CD4-positive, alpha-beta T cell (primary cell): ENCODE data around the gene CNTRL. TPM values are rescaled to one million over a fixed set of nuclear protein-coding genes. Genes with fewer than 3 reads are reported as not detected.

Experiments used
- ATAC-seq: fragments of 200-7000 bp; cut with Tn5 transposase; one replicate; pipeline ENCODE4 v1.10.0; 2022; ENCODE audit warnings: mild to moderate bottlenecking; ENCODE audit not compliant: poor library complexity
- CTCF ChIA-PET: fragments of 350-600 bp; sonication (Branson Sonifier 250); formaldehyde crosslinking; loops from one replicate; lab custom pipeline; 2021; ENCODE audit warnings: antibody characterized with exemption, inconsistent platforms; lab: Charles Lee
- POLR2A ChIA-PET: fragments of 350-600 bp; sonication (Branson Sonifier 250); formaldehyde crosslinking; loops from one replicate; lab custom pipeline; 2021; ENCODE audit warnings: antibody characterized with exemption, inconsistent platforms; lab: Charles Lee
- DNase-seq, 14 experiments: peaks; one replicate each; pipeline ENCODE4 v3.0.0-alpha.2; 2013 to 2020; ENCODE audit warnings: mixed read lengths in 2 of 14
- H3K27ac ChIP-seq, 2 donors: one replicate each; pipeline versions ENCODE4 v1.5.1 to v1.7.0; 2013; ENCODE audit warnings: low read length in 2 of 2, low read depth in 1 of 2, mild to moderate bottlenecking in 1 of 2
- H3K27me3 ChIP-seq, 2 experiments: 1 replicate in 1 of 2; 2 replicates in 1 of 2; pipeline versions ENCODE4 v1.6.1 to v1.7.0; 2013; ENCODE audit warnings: low read length in 2 of 2, control low read depth in 1 of 2, mild to moderate bottlenecking in 1 of 2, moderate library complexity in 1 of 2; ENCODE audit not compliant: insufficient read depth in 2 of 2, control insufficient read depth in 1 of 2
- H3K36me3 ChIP-seq: one replicate; pipeline ENCODE4 v1.6.1; 2013; ENCODE audit warnings: low read length, control low read depth; ENCODE audit not compliant: insufficient read depth
- H3K4me1 ChIP-seq: one replicate; pipeline ENCODE4 v1.6.1; 2013; ENCODE audit warnings: low read length, control low read depth; ENCODE audit not compliant: insufficient read depth
- H3K4me3 ChIP-seq: one replicate; pipeline ENCODE4 v1.5.1; 2013; ENCODE audit warnings: mild to moderate bottlenecking, low read length, moderate library complexity
- H3K9me3 ChIP-seq, 2 experiments: 1 replicate in 1 of 2; 2 replicates in 1 of 2; pipeline versions ENCODE4 v1.6.1 to v1.7.0; 2013; ENCODE audit warnings: low read length in 2 of 2, mild to moderate bottlenecking in 2 of 2, control low read depth in 1 of 2, moderate library complexity in 1 of 2; ENCODE audit not compliant: control insufficient read depth in 1 of 2, insufficient read depth in 1 of 2
- H3K27ac Mint-ChIP-seq: one replicate; pipeline ENCODE4 v1.8.0; 2020; ENCODE audit warnings: mixed read lengths
- H3K27me3 Mint-ChIP-seq: one replicate; pipeline ENCODE4 v1.8.0; 2021; ENCODE audit warnings: mixed read lengths
- H3K36me3 Mint-ChIP-seq: one replicate; pipeline ENCODE4 v1.8.0; 2021; ENCODE audit warnings: low read depth, mixed read lengths
- H3K4me1 Mint-ChIP-seq: one replicate; pipeline ENCODE4 v1.8.0; 2021; ENCODE audit warnings: low read depth, mixed read lengths
- H3K4me3 Mint-ChIP-seq: one replicate; pipeline ENCODE4 v1.8.0; 2020; ENCODE audit warnings: mild to moderate bottlenecking, mixed read lengths
- H3K9me3 Mint-ChIP-seq: one replicate; pipeline ENCODE4 v1.8.0; 2020; ENCODE audit warnings: mixed read lengths
- intact Hi-C, 2 experiments: fragments of 100-400 bp; cut with DNase I in 1 of 2; cut with micrococcal nuclease in 1 of 2; formaldehyde crosslinking; loops; one replicate each; pipeline versions ENCODE4 v1.15.1 to v1.9.0; 2023 to 2025; cut with DNase I, micrococcal nuclease
- total RNA-seq, 174 experiments: library from RNA in 2 of 174; stranded (reverse) in 2 of 174; gene quantifications; one replicate each; pipeline ENCODE4 v1.2.3 and lab custom pipeline; 2021 to 2026
- TF ChIP-seq, protein P1 (sequence below): fragments of 200-600 bp; IDR thresholded peaks from one replicate; pipeline ENCODE4 v1.8.0; 2022; ENCODE audit warnings: antibody characterized with exemption, mild to moderate bottlenecking

CNTRL gene
- total RNA-seq, 2 experiments from 2014 or later, result 35.1 to 38.1 TPM

DNA sequence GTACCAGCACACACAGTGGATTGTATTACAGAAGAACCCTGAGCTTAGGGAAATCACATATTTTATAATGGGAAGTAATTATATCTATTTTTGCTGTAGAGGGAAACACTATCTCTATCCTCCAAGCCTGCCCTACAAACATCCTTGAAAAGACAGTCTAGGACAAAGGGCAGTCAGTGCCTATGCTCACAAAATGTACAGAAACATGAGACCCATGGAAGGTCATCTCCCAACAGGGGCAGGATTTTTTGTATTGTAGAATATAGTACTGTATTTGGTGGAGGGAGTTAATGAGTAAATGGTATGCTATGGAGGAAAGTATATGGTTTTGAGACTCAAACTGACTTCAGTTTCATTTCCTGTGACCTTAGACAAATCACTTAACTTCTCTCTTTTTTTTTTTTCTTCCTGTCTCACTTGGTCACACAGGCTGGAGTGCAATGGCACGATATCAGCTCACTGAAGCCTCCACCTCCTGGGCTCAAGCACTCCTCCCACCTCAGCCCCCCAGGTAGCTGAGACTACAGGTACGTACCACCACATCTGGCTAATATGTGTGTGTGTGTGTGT lies 132.7 kb downstream of the CNTRL start:
- H3K27ac ChIP-seq, result no peak overlapping the region

DNA sequence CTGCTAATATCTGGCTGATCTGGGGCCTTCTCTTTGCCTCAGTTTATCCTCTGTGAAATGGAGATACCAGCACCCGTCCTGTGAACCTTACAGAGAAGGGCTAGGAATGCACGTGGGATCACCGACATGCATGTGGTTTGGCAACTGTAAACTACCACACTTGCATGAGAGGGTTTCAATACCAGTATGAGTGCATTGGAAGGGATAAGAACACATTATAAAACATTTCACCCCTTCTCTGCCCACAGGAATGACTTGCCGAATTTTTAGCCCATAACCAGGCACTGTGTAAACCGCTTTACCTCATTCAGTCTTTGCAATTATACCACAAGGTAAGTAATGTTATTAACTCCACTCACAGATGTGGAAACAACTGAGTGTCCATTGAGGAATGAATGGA lies 135.8 kb downstream of the CNTRL start:
- CTCF ChIA-PET, result no interaction called here
- Histone ChIP-seq H3K9me3 (no peaks in the 10 kb centered on the region), H3K27ac (no peak overlapping the region), H3K27me3 (no peaks in the 10 kb centered on the region), H3K36me3 (peaks cover 5% of the 10 kb centered on the region), H3K4me1 (peaks cover 13% of the 10 kb centered on the region), H3K4me3 (no peak overlapping the region)
- POLR2A ChIA-PET, result interaction anchor here (2.5 kb wide), 1 partner anchor 9 kb away, joined by 9 read pairs; the partner anchor contains the start of gene RAB14
- Mint-ChIP-seq H3K27ac (no peak overlapping the region), H3K4me1 (peaks cover 19% of the 10 kb centered on the region), H3K9me3 (no peaks in the 10 kb centered on the region), H3K4me3 (no peak overlapping the region), H3K36me3 (no peaks in the 10 kb centered on the region), H3K27me3 (no peaks in the 10 kb centered on the region)
- no peak for DNase-seq
- no peak for ATAC-seq
- TF ChIP-seq, protein P1, sequence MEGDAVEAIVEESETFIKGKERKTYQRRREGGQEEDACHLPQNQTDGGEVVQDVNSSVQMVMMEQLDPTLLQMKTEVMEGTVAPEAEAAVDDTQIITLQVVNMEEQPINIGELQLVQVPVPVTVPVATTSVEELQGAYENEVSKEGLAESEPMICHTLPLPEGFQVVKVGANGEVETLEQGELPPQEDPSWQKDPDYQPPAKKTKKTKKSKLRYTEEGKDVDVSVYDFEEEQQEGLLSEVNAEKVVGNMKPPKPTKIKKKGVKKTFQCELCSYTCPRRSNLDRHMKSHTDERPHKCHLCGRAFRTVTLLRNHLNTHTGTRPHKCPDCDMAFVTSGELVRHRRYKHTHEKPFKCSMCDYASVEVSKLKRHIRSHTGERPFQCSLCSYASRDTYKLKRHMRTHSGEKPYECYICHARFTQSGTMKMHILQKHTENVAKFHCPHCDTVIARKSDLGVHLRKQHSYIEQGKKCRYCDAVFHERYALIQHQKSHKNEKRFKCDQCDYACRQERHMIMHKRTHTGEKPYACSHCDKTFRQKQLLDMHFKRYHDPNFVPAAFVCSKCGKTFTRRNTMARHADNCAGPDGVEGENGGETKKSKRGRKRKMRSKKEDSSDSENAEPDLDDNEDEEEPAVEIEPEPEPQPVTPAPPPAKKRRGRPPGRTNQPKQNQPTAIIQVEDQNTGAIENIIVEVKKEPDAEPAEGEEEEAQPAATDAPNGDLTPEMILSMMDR, result no peak
- intact Hi-C loops, result no loop called here

More for the DNA sequence above, 132.7 kb downstream of the CNTRL start:
- TF ChIP-seq, protein P1, result no peak
- peaks cover 22% of the 10 kb centered on the region for H3K4me1 Mint-ChIP-seq
- CTCF ChIA-PET, result interaction anchor here (0.7 kb wide), 1 partner anchor 11 kb away, joined by 3 read pairs; no protein-coding TSS in a partner anchor
- intact Hi-C loops, result loop anchor here in 1 of 2 experiments (5.0 kb wide), 1 partner anchor 890 kb away; no protein-coding TSS in a partner anchor
- Histone ChIP-seq H3K27me3 (no peaks in the 10 kb centered on the region), H3K4me3 (no peak overlapping the region), H3K36me3 (peaks cover 5% of the 10 kb centered on the region), H3K4me1 (peaks cover 10% of the 10 kb centered on the region), H3K9me3 (no peaks in the 10 kb centered on the region)
- no peak overlapping the region for H3K4me3 Mint-ChIP-seq
- peak overlapping the region; percentile 47 for H3K27ac Mint-ChIP-seq
- DNase-seq (peak in 2 of 14 experiments; percentile 25 to 38), ATAC-seq (no peak)
- no peaks in the 10 kb centered on the region for H3K36me3 Mint-ChIP-seq
- H3K9me3 Mint-ChIP-seq, result no peaks in the 10 kb centered on the region
- POLR2A ChIA-PET, result no interaction called here
- H3K27me3 Mint-ChIP-seq, result no peaks in the 10 kb centered on the region

DNA sequence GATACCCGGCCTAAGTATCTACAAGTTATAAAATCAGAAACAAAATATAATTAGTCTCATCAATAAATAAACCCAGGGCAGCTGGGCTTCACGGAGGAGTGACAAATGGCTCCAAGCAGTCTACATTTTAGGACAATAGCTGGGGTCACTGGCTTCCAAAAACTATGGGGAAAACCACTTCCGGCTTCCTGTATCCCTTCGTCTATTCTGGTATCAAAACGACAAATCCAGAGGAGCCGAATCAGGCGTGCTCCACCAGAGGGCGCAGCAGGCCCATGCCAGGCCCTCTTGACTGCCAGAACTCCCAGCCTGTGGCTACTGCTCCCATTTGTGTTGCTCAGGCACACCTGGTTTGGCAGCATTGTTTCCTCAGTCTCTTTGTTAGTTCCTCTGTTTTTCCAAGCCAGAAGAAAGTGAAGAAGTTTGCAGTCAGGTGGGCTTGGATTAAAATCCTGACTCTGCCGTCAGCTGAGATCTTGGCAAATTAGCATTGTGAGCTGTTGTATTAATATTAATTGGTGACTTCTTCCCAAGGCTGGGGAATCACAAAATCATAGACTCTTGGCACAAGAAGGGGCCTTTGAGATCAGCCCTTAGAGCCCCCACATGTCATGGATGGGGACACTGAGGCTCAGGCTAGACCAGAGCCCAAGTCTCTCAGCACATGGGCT lies 138.5 kb downstream of the CNTRL start:
- POLR2A ChIA-PET, result interaction anchor here (1.0 to 2.3 kb wide), 3 partner anchors 12 to 92 kb away, joined by 3 to 13 read pairs (median 3); partner anchors contain the start of gene RAB14
- Mint-ChIP-seq H3K36me3 (no peaks in the 10 kb centered on the region), H3K27ac (no peak overlapping the region), H3K27me3 (no peaks in the 10 kb centered on the region), H3K9me3 (no peaks in the 10 kb centered on the region), H3K4me3 (no peak overlapping the region), H3K4me1 (peaks cover 6% of the 10 kb centered on the region)
- Histone ChIP-seq H3K27me3 (no peaks in the 10 kb centered on the region), H3K36me3 (peaks cover 5% of the 10 kb centered on the region), H3K27ac (no peak overlapping the region), H3K4me3 (no peak overlapping the region), H3K4me1 (peaks cover 5% of the 10 kb centered on the region), H3K9me3 (no peaks in the 10 kb centered on the region)
- ATAC-seq (peak; percentile 70), DNase-seq (peak; percentile 31 to 80 (median 56))
- CTCF ChIA-PET, result interaction anchor here (0.5 to 3.1 kb wide), 7 partner anchors 11 to 457 kb away, joined by 3 to 8 read pairs (median 5); partner anchors contain the start of gene RAB14
- intact Hi-C loops, result loop anchor here (1.0 kb wide), 1 partner anchor 187 kb away; no protein-coding TSS in a partner anchor
- TF ChIP-seq, protein P1, result peak; percentile 80
